IMR-90 (cell line): ENCODE data around the gene PALM. TPM values are rescaled to one million over a fixed set of nuclear protein-coding genes. Genes with fewer than 3 reads are reported as not detected.

Experiments used
- ATAC-seq: fragments of 200-7000 bp; cut with Tn5 transposase; 2 replicates; pipeline ENCODE4 v1.9.1; 2020; ENCODE audit warnings: low read depth, mild to moderate bottlenecking, moderate library complexity
- BruUV-seq: library from RNA; stranded (reverse); fragments of 400-500 nt; replicated peaks from 2 replicates; lab custom pipeline; 2021; lab: Mats Ljungman, UMichigan
- CTCF ChIA-PET: fragments of 300-600 bp; formaldehyde crosslinking; extraction: SDS; loops from one replicate; lab custom pipeline; 2021; ENCODE audit warnings: antibody characterized with exemption; lab: Yijun Ruan, JAX
- POLR2A ChIA-PET: fragments of 300-600 bp; sonication (Branson Sonifier 250); formaldehyde crosslinking; loops from one replicate; lab custom pipeline; 2022; ENCODE audit warnings: antibody characterized with exemption; ENCODE audit not compliant: unreplicated experiment; lab: Charles Lee
- DNase-seq: peaks from one replicate; pipeline ENCODE4 v3.0.0; 2013
- H2AFZ ChIP-seq: replicated peaks from 2 replicates; pipeline ENCODE3; 2013; ENCODE audit warnings: low read length, mild to moderate bottlenecking; ENCODE audit not compliant: poor library complexity
- H2AK5ac ChIP-seq: 2 replicates; pipeline ENCODE4 v1.6.1; 2013; ENCODE audit warnings: low read depth, low read length, inconsistent platforms
- H2AK9ac ChIP-seq: replicated peaks from 2 replicates; pipeline ENCODE3; 2013; ENCODE audit warnings: mild to moderate bottlenecking, low read depth, low read length, moderate library complexity; ENCODE audit not compliant: poor library complexity
- H2BK120ac ChIP-seq: 2 replicates; pipeline ENCODE4 v1.6.1; 2013; ENCODE audit warnings: low read depth, low read length, inconsistent platforms
- H2BK15ac ChIP-seq: 3 replicates; pipeline ENCODE4 v1.6.1; 2013; ENCODE audit warnings: low read depth, low read length, inconsistent platforms
- H2BK20ac ChIP-seq: 2 replicates; pipeline ENCODE4 v1.6.1; 2013; ENCODE audit warnings: low read depth, mild to moderate bottlenecking, inconsistent platforms, low read length, moderate library complexity
- H2BK5ac ChIP-seq: 2 replicates; pipeline ENCODE4 v1.6.1; 2013; ENCODE audit warnings: mild to moderate bottlenecking, low read depth, low read length, inconsistent platforms; ENCODE audit not compliant: poor library complexity, severe bottlenecking
- H3K14ac ChIP-seq: replicated peaks from 2 replicates; pipeline ENCODE4 v1.6.1; 2013; ENCODE audit warnings: low read depth, low read length, inconsistent platforms
- H3K18ac ChIP-seq: 2 replicates; pipeline ENCODE4 v1.6.1; 2013; ENCODE audit warnings: low read depth, low read length, control low read depth
- H3K23ac ChIP-seq: 2 replicates; pipeline ENCODE4 v1.6.1; 2013; ENCODE audit warnings: low read depth, low read length, inconsistent platforms
- H3K27ac ChIP-seq: 2 replicates; pipeline ENCODE4 v1.5.1; 2013; ENCODE audit warnings: mild to moderate bottlenecking, control low read depth, low read length; ENCODE audit not compliant: insufficient read depth
- H3K27me3 ChIP-seq: 2 replicates; pipeline ENCODE4 v1.6.1; 2013; ENCODE audit warnings: low read length; ENCODE audit not compliant: control insufficient read depth, insufficient read depth
- H3K36me3 ChIP-seq: 2 replicates; pipeline ENCODE4 v1.6.1; 2013; ENCODE audit warnings: low read length, mixed read lengths; ENCODE audit not compliant: control insufficient read depth, insufficient read depth
- H3K4ac ChIP-seq: 2 replicates; pipeline ENCODE4 v1.6.1; 2013; ENCODE audit warnings: low read depth, low read length, inconsistent platforms
- H3K4me1 ChIP-seq: 2 replicates; pipeline ENCODE4 v1.6.1; 2013; ENCODE audit warnings: low read length, mixed read lengths; ENCODE audit not compliant: control insufficient read depth, insufficient read depth
- H3K4me2 ChIP-seq: 2 replicates; pipeline ENCODE4 v1.6.1; 2013; ENCODE audit warnings: low read depth, mild to moderate bottlenecking, control low read depth, low read length, moderate library complexity
- H3K4me3 ChIP-seq: 2 replicates; pipeline ENCODE4 v1.5.1; 2013; ENCODE audit warnings: low read depth, mild to moderate bottlenecking, control low read depth, low read length, moderate library complexity; ENCODE audit not compliant: insufficient read depth
- H3K56ac ChIP-seq: 2 replicates; pipeline ENCODE4 v1.6.1; 2013; ENCODE audit warnings: low read length, inconsistent platforms; ENCODE audit not compliant: insufficient read depth; ENCODE audit errors: extremely low read depth
- H3K79me1 ChIP-seq, 2 experiments: 2 replicates each; pipeline ENCODE4 v1.6.1; 2013; ENCODE audit warnings: low read length in 2 of 2, inconsistent platforms in 1 of 2, low read depth in 1 of 2
- H3K9ac ChIP-seq: 2 replicates; pipeline ENCODE4 v1.6.1; 2013; ENCODE audit warnings: low read depth, low read length, control low read depth
- H3K9me1 ChIP-seq: 2 replicates; pipeline ENCODE4 v1.6.1; 2013; ENCODE audit warnings: low read length, inconsistent platforms; ENCODE audit not compliant: insufficient read depth
- H3K9me3 ChIP-seq: 2 replicates; pipeline ENCODE4 v1.6.1; 2013; ENCODE audit warnings: low read length; ENCODE audit not compliant: control insufficient read depth, insufficient read depth
- H4K20me1 ChIP-seq: 2 replicates; pipeline ENCODE4 v1.6.1; 2013; ENCODE audit warnings: low read length, inconsistent platforms; ENCODE audit not compliant: insufficient read depth
- H4K5ac ChIP-seq: 2 replicates; pipeline ENCODE4 v1.6.1; 2013; ENCODE audit warnings: mild to moderate bottlenecking, low read depth, low read length, control low read depth
- H4K8ac ChIP-seq, 2 experiments: 2 replicates each; pipeline ENCODE4 v1.6.1; 2013; ENCODE audit warnings: low read depth in 2 of 2, low read length in 2 of 2, control low read depth in 1 of 2, inconsistent platforms in 1 of 2
- H4K91ac ChIP-seq: 2 replicates; pipeline ENCODE4 v1.6.1; 2013; ENCODE audit warnings: low read depth, low read length, inconsistent platforms; ENCODE audit not compliant: insufficient read depth
- CTCF ChIP-seq: conservative IDR thresholded peaks from 2 replicates; pipeline ENCODE4 v1.5.1; 2012; ENCODE audit warnings: mild to moderate bottlenecking, low read depth, low read length, improper control_type of control experiment
- FOS ChIP-seq: fragments of 150-350 bp; IDR thresholded peaks from 2 replicates; pipeline ENCODE4 v1.6.1; 2016; ENCODE audit warnings: low read depth, low read length
- MAFK ChIP-seq: IDR thresholded peaks from 2 replicates; pipeline ENCODE4 v1.6.1; 2012; ENCODE audit warnings: low read depth, low read length, improper control_type of control experiment
- MXI1 ChIP-seq: IDR thresholded peaks from 2 replicates; pipeline ENCODE4 v1.6.1; 2012; ENCODE audit warnings: low read depth, mild to moderate bottlenecking, low read length, moderate library complexity, borderline replicate concordance
- POLR2A ChIP-seq: IDR thresholded peaks from 2 replicates; pipeline ENCODE4 v1.6.1; 2012; ENCODE audit warnings: mild to moderate bottlenecking, low read depth, low read length
- RFX5 ChIP-seq: IDR thresholded peaks from 2 replicates; pipeline ENCODE4 v1.8.0; 2012; ENCODE audit warnings: low read depth, mild to moderate bottlenecking, low read length, moderate library complexity
- SMC3 ChIP-seq: fragments of 150-350 bp; IDR thresholded peaks from 2 replicates; pipeline ENCODE4 v1.6.1; 2016; ENCODE audit warnings: low read depth, mild to moderate bottlenecking, antibody characterized with exemption, low read length, moderate library complexity
- WGBS, 2 experiments: methylation state at CpG; one replicate each; pipeline versions ENCODE4 v1.1.5 to v1.1.7; 2013; ENCODE audit warnings: missing lambda C conversion rate in 2 of 2; ENCODE audit not compliant: insufficient read length in 1 of 2; ENCODE audit errors: extremely low coverage in 2 of 2; 5-methylcytosine and 5-hydroxymethylcytosine counted together
- dilution Hi-C: fragments of 300-500 bp; cut with HindIII; formaldehyde crosslinking; loops from one replicate; pipeline ENCODE4 v1.14.3; 2018; ENCODE audit warnings: low sequenced_read_pairs; ENCODE audit not compliant: unreplicated experiment
- in situ Hi-C: fragments of 300-500 bp; cut with MboI; formaldehyde crosslinking; loops from 3 replicates; pipeline ENCODE4 v1.14.3; 2019; ENCODE audit warnings: low sequenced_read_pairs, inconsistent platforms, mixed read lengths
- intact Hi-C: fragments of 100-400 bp; cut with micrococcal nuclease; formaldehyde crosslinking; loops from 2 replicates; pipeline ENCODE4 v1.10.0; 2022
- polyA plus RNA-seq, 3 experiments: library from polyadenylated mRNA; depleted of rRNA; stranded (reverse); fragments of >200 nt; gene quantifications; 2 replicates each; pipeline ENCODE4 v1.2.3, GENCODE V29; 2012; ENCODE audit warnings: low replicate concordance in 1 of 3
- total RNA-seq: library from RNA; depleted of rRNA; stranded (reverse); fragments of >200 nt; gene quantifications from 2 replicates; pipeline ENCODE4 v1.2.3, GENCODE V29; 2012

The PALM gene
- total and polyA plus RNA-seq, 2 of the 4 experiments (the other 2 are of a cell fraction): 2.2 to 7.4 TPM

DNA sequence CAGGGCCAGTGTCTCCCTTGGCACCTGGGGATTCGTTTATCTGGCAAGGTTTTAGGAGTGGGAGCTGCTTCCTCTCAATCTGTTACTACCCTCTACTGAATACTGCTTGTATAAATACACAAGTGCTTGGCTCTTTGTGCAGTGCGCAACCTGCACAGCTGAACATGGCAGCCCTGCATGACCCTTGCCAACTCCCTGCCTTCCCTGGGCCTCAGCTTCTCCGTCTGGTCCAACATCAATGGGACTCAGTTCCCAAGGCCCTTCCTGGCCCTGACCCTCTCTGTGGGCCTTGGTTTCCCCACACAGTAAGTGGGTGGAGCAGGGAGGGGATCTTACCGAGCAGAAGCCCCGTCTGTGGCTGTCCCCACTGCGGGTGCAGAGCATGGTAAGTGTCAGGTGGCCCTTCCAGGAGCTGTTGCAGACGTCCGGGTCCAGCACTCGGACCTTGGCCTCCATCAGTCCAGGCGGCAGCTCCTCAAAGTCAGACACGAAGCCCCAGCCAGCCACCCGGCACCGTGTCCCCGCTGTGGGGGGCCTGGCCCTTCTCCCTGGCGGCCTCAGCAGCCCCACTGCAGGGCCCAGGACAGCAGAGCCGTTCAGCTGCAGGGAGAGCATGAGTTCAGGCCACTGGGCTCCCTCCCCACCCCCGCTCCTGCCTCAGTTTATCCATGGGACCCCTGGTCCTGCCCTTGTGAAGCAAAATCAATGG is 22.0 kb upstream of the PALM start:
- H2AK5ac ChIP-seq: no peak overlapping the region
- no peak overlapping the region for H2BK15ac ChIP-seq
- no peak overlapping the region for H3K27ac ChIP-seq
- ChIA-PET POLR2A (no interaction called here), CTCF (no interaction called here)
- H3K4me2 ChIP-seq: no peak overlapping the region
- H4K20me1 ChIP-seq: peaks cover under 1% of the 10 kb centered on the region; the same call in 1 of the 2 replicates
- H3K4ac ChIP-seq: no peak overlapping the region
- no peaks in the 10 kb centered on the region for H3K9me3 ChIP-seq
- H3K9me1 ChIP-seq: no peaks in the 10 kb centered on the region; the same call in 1 of the 2 replicates
- 78% methylated on average over 10 of the region's 17 CpGs; no CpG with 5 or more reads in 1 of the 2 experiments for WGBS, 2 experiments
- H3K27me3 ChIP-seq: no peaks in the 10 kb centered on the region
- in situ Hi-C loops: no loop called here
- no peak overlapping the region for H3K56ac ChIP-seq
- peaks cover 3% of the 10 kb centered on the region; the same call in 1 of the 2 replicates for H3K4me1 ChIP-seq
- dilution Hi-C loops: no loop called here
- no peak overlapping the region for H3K9ac ChIP-seq
- H3K79me1 ChIP-seq: peaks cover 0 to 8% of the 10 kb centered on the region in 2 experiments; a peak in 1 of 4 replicates
- intact Hi-C loops: no loop called here
- no peak overlapping the region for H4K5ac ChIP-seq
- DNase-seq (no peak), ATAC-seq (no peak)
- TF ChIP-seq RFX5: no peak
- TF ChIP-seq FOS: no peak
- TF ChIP-seq MAFK: no peak
- TF ChIP-seq CTCF: no peak
- no peak for TF ChIP-seq POLR2A
- no peak for TF ChIP-seq MXI1
- TF ChIP-seq SMC3: no peak
- no peak overlapping the region for H2BK120ac ChIP-seq
- peaks cover 2% of the 10 kb centered on the region; the same call in 1 of the 2 replicates for H3K36me3 ChIP-seq
- BruUV-seq: no TSS peak
- H3K14ac ChIP-seq: no peak overlapping the region
- no peak overlapping the region for H2AK9ac ChIP-seq
- no peak overlapping the region for H4K8ac ChIP-seq
- no peak overlapping the region for H2BK5ac ChIP-seq
- H3K4me3 ChIP-seq: no peak overlapping the region
- no peak overlapping the region for H2AFZ ChIP-seq
- H2BK20ac ChIP-seq: no peak overlapping the region
- H3K18ac ChIP-seq: no peak overlapping the region
- H4K91ac ChIP-seq: no peak overlapping the region
- no peak overlapping the region for H3K23ac ChIP-seq
